Endothelial cell (in vitro differentiated cells): ENCODE results near the gene ZFYVE26. TPM values are rescaled to one million over a fixed set of nuclear protein-coding genes. Genes with fewer than 3 reads are reported as not detected.
"Not testable (repeated sequence)": the region's sequence is repeated elsewhere in the genome, so short reads cannot be mapped to it uniquely, and the experiment has no call there.

Source experiments
- DNase-seq: peaks from one replicate; pipeline ENCODE4 v3.0.0; 2021; ENCODE audit warnings: low spot score
- H3K27ac Mint-ChIP-seq: one replicate; pipeline ENCODE4 v1.8.0; 2021; ENCODE audit warnings: mixed read lengths, inconsistent platforms; ENCODE audit not compliant: unreplicated experiment
- H3K27me3 Mint-ChIP-seq: one replicate; pipeline ENCODE4 v1.8.0; 2021; ENCODE audit warnings: mild to moderate bottlenecking, moderate library complexity, mixed read lengths, inconsistent platforms; ENCODE audit not compliant: unreplicated experiment
- H3K36me3 Mint-ChIP-seq: one replicate; pipeline ENCODE4 v1.8.0; 2021; ENCODE audit warnings: mild to moderate bottlenecking, low read depth, mixed read lengths, inconsistent platforms; ENCODE audit not compliant: unreplicated experiment
- H3K4me1 Mint-ChIP-seq: one replicate; pipeline ENCODE4 v1.8.0; 2021; ENCODE audit warnings: mild to moderate bottlenecking, mixed read lengths, inconsistent platforms; ENCODE audit not compliant: unreplicated experiment
- H3K4me3 Mint-ChIP-seq: one replicate; pipeline ENCODE4 v1.8.0; 2021; ENCODE audit warnings: mild to moderate bottlenecking, mixed read lengths, inconsistent platforms; ENCODE audit not compliant: unreplicated experiment
- H3K9me3 Mint-ChIP-seq: one replicate; pipeline ENCODE4 v1.8.0; 2021; ENCODE audit warnings: mixed read lengths, inconsistent platforms; ENCODE audit not compliant: unreplicated experiment
- CTCF ChIP-seq: fragments of 200-600 bp; sonication (generic); IDR thresholded peaks from one replicate; pipeline ENCODE4 v1.5.0; 2021; ENCODE audit warnings: antibody characterized with exemption; ENCODE audit not compliant: unreplicated experiment
- total RNA-seq: library from RNA; stranded (reverse); fragmentation: NEBNext Ultra II Directional; extraction: Animal tissue kit (Norgen Biotek cat#: 25700); gene quantifications from one replicate; pipeline ENCODE4 v1.2.1, GENCODE V29; 2021; ENCODE audit not compliant: unreplicated experiment

Gene ZFYVE26
- total RNA-seq, 1 donor from 2014 or later = 28.9 TPM

- no peaks in the 10 kb centered on the region for H3K9me3 Mint-ChIP-seq
- H3K27me3 Mint-ChIP-seq = peaks cover 2% of the 10 kb centered on the region
- H3K36me3 Mint-ChIP-seq = no peaks in the 10 kb centered on the region
- TF ChIP-seq CTCF = no peak
- no peak for DNase-seq
- peaks cover 12% of the 10 kb centered on the region for H3K4me1 Mint-ChIP-seq
- no peak overlapping the region for H3K27ac Mint-ChIP-seq
- H3K4me3 Mint-ChIP-seq = no peak overlapping the region
Observed at GRCh38 chr14:67722293-67722692, 94.1 kb downstream of the ZFYVE26 start.

GRCh38 chr14:67721875-67722274 lies 94.5 kb downstream of the ZFYVE26 start:
- no peak for DNase-seq
- peaks cover 12% of the 10 kb centered on the region for H3K4me1 Mint-ChIP-seq
- no peaks in the 10 kb centered on the region for H3K36me3 Mint-ChIP-seq
- H3K9me3 Mint-ChIP-seq = no peaks in the 10 kb centered on the region
- no peak overlapping the region for H3K27ac Mint-ChIP-seq
- no peak for TF ChIP-seq CTCF
- H3K27me3 Mint-ChIP-seq = peaks cover 2% of the 10 kb centered on the region
- no peak overlapping the region for H3K4me3 Mint-ChIP-seq

- no peak for TF ChIP-seq CTCF
- H3K36me3 Mint-ChIP-seq = no peaks in the 10 kb centered on the region
- no peak overlapping the region for H3K4me3 Mint-ChIP-seq
- no peaks in the 10 kb centered on the region for H3K9me3 Mint-ChIP-seq
- H3K27ac Mint-ChIP-seq = no peak overlapping the region
- no peak for DNase-seq
- H3K27me3 Mint-ChIP-seq = peaks cover 2% of the 10 kb centered on the region
- peaks cover 12% of the 10 kb centered on the region for H3K4me1 Mint-ChIP-seq
Observed at GRCh38 chr14:67719866-67720265, 96.5 kb downstream of the ZFYVE26 start.

GRCh38 chr14:67719385-67719784 lies 97.0 kb downstream of the ZFYVE26 start:
- DNase-seq, H3K27me3 Mint-ChIP-seq, H3K9me3 Mint-ChIP-seq, H3K4me3 Mint-ChIP-seq, H3K36me3 Mint-ChIP-seq, H3K27ac Mint-ChIP-seq: not testable (repeated sequence)
- H3K4me1 Mint-ChIP-seq = peaks cover 12% of the 10 kb centered on the region

- H3K36me3 Mint-ChIP-seq = no peaks in the 10 kb centered on the region
- H3K27me3 Mint-ChIP-seq = peaks cover 1% of the 10 kb centered on the region
- H3K4me3 Mint-ChIP-seq = no peak overlapping the region
- no peak for TF ChIP-seq CTCF
- H3K27ac Mint-ChIP-seq = no peak overlapping the region
- H3K9me3 Mint-ChIP-seq = no peaks in the 10 kb centered on the region
- peaks cover 12% of the 10 kb centered on the region for H3K4me1 Mint-ChIP-seq
- DNase-seq = no peak
Observed at GRCh38 chr14:67718265-67718664, 98.1 kb downstream of the ZFYVE26 start.

GRCh38 chr14:67717048-67717447 lies 99.3 kb downstream of the ZFYVE26 start:
- no peaks in the 10 kb centered on the region for H3K36me3 Mint-ChIP-seq
- no peaks in the 10 kb centered on the region for H3K9me3 Mint-ChIP-seq
- TF ChIP-seq CTCF = no peak

More at GRCh38 chr14:67717048-67717447, 99.3 kb downstream of the ZFYVE26 start:
- Mint-ChIP-seq H3K4me3 (no peak overlapping the region), H3K27me3 (peaks cover 1% of the 10 kb centered on the region), H3K4me1 (peaks cover 4% of the 10 kb centered on the region), H3K27ac (no peak overlapping the region)
- DNase-seq = no peak
